K562 (cell line): ENCODE measurements around the gene PTRHD1. TPM values are rescaled to one million over a fixed set of nuclear protein-coding genes. Genes with fewer than 3 reads are reported as not detected.

Experiments used
- FOSL1 ChIP-seq: fragments of 200-800 bp; sonication (Bioruptor generic); conservative IDR thresholded peaks from 2 replicates; pipeline ENCODE4 v1.6.1; 2016; ENCODE audit warnings: missing genetic modification characterization, missing compliant biosample characterization
- MAFF ChIP-seq: IDR thresholded peaks from 2 replicates; pipeline ENCODE4 v1.6.1; 2012; ENCODE audit warnings: low read length, improper control_type of control experiment
- NFE2 ChIP-seq: IDR thresholded peaks from 2 replicates; pipeline ENCODE4 v1.6.1; 2014; ENCODE audit warnings: antibody characterized with exemption, low read depth
- NFE2L1 ChIP-seq: fragments of 450-650 bp; IDR thresholded peaks from 2 replicates; pipeline ENCODE4 v1.6.1; 2016; ENCODE audit warnings: missing genetic modification characterization, low read depth, mild to moderate bottlenecking, missing compliant biosample characterization, moderate library complexity, borderline replicate concordance
- ZNF197 ChIP-seq: fragments of 200-800 bp; sonication (Bioruptor generic); IDR thresholded peaks from 2 replicates; pipeline ENCODE4 v1.6.1; 2016; ENCODE audit warnings: low read depth, missing genetic modification characterization, missing compliant biosample characterization
- ZNF316 ChIP-seq: fragments of 450-650 bp; IDR thresholded peaks from 2 replicates; pipeline ENCODE4 v1.6.1; 2016
- ZNF395 ChIP-seq: fragments of 200-800 bp; sonication (Bioruptor generic); IDR thresholded peaks from 2 replicates; pipeline ENCODE4 v1.6.1; 2017; ENCODE audit warnings: missing genetic modification characterization, missing compliant biosample characterization
- polyA plus RNA-seq, 8 experiments: library from polyadenylated mRNA; depleted of rRNA in 4 of 8; stranded (reverse) in 5 of 8; unstranded in 3 of 8; fragments of >200 nt; fragmentation: Nextera tagmentation in 2 of 8; fragmentation: Illumina TruSeq in 1 of 8; extraction: Ambion mirVana in 2 of 8; extraction: Trizol in 1 of 8; gene quantifications; 2 replicates each; pipeline versions ENCODE4 v1.2.1 to v1.2.3, GENCODE V29; 2011 to 2014; ENCODE audit warnings: inconsistent platforms in 1 of 8, missing spikeins in 1 of 8
- total RNA-seq, 7 experiments: library from RNA; depleted of rRNA in 6 of 7; stranded (reverse); fragments of >200 nt in 6 of 7; fragmentation: Illumina TruSeq in 2 of 7; extraction: Trizol in 2 of 7; gene quantifications; 2 replicates each; pipeline versions ENCODE4 v1.2.1 to v1.2.3, GENCODE V29; 2011 to 2021; ENCODE audit warnings: low replicate concordance in 1 of 7
- TF ChIP-seq, protein P1 (sequence below): fragments of 200-800 bp; sonication (Bioruptor generic); IDR thresholded peaks from 2 replicates; pipeline ENCODE4 v1.6.1; 2016; ENCODE audit warnings: missing genetic modification characterization, missing compliant biosample characterization
- TF ChIP-seq, protein P2 (sequence below): fragments of 450-650 bp; IDR thresholded peaks from 2 replicates; pipeline ENCODE4 v1.6.1; 2017; ENCODE audit warnings: antibody characterized with exemption, mild to moderate bottlenecking

PTRHD1 gene
- total and polyA plus RNA-seq, 9 of the 15 experiments (the other 6 are each of a cell fraction or from before 2014, with no cell fraction given), result 15.8 to 83.2 (median 46.6) TPM

DNA sequence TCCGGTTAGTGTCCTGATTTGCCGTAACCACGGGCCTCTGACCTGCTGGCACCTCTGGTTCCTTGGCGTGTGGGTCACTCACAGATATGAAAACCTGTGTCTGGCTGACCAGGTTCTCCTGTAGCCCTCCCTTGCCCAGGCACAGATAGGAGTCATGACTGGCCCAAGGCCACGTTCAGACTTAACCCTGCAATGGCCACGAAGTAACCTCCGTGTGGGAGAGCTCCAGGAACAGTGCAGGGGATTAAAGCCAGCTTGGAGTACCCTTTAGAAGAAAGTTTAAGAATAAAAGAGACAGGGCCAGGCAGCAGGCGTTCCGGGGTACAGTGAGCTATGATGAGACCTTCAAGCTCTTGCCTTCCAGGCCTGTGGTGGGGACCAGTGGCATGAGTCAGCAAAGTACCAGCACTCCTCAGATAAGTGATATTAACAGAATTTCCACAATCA, 25.6 kb upstream of the PTRHD1 start (continued):
- TF ChIP-seq, protein P1, sequence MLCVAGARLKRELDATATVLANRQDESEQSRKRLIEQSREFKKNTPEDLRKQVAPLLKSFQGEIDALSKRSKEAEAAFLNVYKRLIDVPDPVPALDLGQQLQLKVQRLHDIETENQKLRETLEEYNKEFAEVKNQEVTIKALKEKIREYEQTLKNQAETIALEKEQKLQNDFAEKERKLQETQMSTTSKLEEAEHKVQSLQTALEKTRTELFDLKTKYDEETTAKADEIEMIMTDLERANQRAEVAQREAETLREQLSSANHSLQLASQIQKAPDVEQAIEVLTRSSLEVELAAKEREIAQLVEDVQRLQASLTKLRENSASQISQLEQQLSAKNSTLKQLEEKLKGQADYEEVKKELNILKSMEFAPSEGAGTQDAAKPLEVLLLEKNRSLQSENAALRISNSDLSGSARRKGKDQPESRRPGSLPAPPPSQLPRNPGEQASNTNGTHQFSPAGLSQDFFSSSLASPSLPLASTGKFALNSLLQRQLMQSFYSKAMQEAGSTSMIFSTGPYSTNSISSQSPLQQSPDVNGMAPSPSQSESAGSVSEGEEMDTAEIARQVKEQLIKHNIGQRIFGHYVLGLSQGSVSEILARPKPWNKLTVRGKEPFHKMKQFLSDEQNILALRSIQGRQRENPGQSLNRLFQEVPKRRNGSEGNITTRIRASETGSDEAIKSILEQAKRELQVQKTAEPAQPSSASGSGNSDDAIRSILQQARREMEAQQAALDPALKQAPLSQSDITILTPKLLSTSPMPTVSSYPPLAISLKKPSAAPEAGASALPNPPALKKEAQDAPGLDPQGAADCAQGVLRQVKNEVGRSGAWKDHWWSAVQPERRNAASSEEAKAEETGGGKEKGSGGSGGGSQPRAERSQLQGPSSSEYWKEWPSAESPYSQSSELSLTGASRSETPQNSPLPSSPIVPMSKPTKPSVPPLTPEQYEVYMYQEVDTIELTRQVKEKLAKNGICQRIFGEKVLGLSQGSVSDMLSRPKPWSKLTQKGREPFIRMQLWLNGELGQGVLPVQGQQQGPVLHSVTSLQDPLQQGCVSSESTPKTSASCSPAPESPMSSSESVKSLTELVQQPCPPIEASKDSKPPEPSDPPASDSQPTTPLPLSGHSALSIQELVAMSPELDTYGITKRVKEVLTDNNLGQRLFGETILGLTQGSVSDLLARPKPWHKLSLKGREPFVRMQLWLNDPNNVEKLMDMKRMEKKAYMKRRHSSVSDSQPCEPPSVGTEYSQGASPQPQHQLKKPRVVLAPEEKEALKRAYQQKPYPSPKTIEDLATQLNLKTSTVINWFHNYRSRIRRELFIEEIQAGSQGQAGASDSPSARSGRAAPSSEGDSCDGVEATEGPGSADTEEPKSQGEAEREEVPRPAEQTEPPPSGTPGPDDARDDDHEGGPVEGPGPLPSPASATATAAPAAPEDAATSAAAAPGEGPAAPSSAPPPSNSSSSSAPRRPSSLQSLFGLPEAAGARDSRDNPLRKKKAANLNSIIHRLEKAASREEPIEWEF (CRISPR knock-in tag), result peak; percentile 59; the same call in 1 of the 2 replicates
- TF ChIP-seq ZNF197 (CRISPR knock-in tag) (0 out of 2 replicates have a peak, but pooled peaks have one; percentile 22), NFE2 (peak; percentile 81), MAFF (peak; percentile 70; the same call in 1 of the 2 replicates), NFE2L1 (peak; percentile 17; the same call in 1 of the 2 replicates), ZNF395 (CRISPR knock-in tag) (no peak), FOSL1 (tag) (peak; percentile 39; the same call in 1 of the 2 replicates), ZNF316 (peak; percentile 70)
- TF ChIP-seq, protein P2, sequence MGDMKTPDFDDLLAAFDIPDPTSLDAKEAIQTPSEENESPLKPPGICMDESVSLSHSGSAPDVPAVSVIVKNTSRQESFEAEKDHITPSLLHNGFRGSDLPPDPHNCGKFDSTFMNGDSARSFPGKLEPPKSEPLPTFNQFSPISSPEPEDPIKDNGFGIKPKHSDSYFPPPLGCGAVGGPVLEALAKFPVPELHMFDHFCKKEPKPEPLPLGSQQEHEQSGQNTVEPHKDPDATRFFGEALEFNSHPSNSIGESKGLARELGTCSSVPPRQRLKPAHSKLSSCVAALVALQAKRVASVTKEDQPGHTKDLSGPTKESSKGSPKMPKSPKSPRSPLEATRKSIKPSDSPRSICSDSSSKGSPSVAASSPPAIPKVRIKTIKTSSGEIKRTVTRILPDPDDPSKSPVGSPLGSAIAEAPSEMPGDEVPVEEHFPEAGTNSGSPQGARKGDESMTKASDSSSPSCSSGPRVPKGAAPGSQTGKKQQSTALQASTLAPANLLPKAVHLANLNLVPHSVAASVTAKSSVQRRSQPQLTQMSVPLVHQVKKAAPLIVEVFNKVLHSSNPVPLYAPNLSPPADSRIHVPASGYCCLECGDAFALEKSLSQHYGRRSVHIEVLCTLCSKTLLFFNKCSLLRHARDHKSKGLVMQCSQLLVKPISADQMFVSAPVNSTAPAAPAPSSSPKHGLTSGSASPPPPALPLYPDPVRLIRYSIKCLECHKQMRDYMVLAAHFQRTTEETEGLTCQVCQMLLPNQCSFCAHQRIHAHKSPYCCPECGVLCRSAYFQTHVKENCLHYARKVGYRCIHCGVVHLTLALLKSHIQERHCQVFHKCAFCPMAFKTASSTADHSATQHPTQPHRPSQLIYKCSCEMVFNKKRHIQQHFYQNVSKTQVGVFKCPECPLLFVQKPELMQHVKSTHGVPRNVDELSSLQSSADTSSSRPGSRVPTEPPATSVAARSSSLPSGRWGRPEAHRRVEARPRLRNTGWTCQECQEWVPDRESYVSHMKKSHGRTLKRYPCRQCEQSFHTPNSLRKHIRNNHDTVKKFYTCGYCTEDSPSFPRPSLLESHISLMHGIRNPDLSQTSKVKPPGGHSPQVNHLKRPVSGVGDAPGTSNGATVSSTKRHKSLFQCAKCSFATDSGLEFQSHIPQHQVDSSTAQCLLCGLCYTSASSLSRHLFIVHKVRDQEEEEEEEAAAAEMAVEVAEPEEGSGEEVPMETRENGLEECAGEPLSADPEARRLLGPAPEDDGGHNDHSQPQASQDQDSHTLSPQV, result peak; percentile 45; the same call in 1 of the 2 replicates
